OCI-LY1 (cell line): ENCODE results near the gene PPIF.

Experiments
- EZH2 ChIP-seq: fragments of 200-600 bp; sonication (generic), shearing (Covaris generic); IDR thresholded peaks from 2 replicates; pipeline ENCODE4 v1.8.0; 2017; ENCODE audit warnings: borderline replicate concordance, mixed run types, mild to moderate bottlenecking, antibody characterized with exemption, low read length, moderate library complexity, mixed read lengths
- TF ChIP-seq, protein P1 (sequence below): fragments of 200-600 bp; sonication (generic), shearing (Covaris generic); IDR thresholded peaks from 2 replicates; pipeline ENCODE4 v1.5.1; 2017; ENCODE audit warnings: mild to moderate bottlenecking, antibody characterized with exemption, low read length, moderate library complexity, mixed read lengths

DNA sequence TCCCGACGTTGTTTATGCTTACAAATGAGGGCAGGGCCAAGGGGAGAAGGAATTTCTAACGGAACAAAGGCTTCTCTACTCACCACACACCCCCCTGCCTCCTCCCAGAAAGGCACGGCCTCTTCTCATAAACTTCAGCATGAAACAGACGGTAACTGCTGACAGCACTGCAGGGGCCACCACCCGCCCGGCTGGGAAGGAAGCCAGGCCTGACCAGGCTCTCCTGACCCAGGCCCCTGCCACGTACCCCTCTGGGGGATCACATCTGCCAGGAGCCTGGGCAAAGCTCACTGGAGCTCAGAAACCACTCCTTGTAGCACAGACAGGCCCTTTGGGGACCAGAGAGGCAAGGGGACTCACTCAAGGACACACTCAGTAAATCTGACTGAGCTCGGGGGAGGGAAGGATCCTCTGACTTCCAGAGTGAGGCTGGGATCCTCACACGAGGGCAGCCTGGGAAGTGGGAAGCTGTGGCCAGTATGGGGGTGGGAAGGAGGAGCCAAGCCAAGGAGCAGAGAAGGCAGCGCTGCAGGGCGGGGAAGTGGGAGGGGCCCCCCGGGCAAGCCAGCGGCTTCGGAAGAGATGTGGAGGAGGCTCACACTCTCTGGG, 52.1 kb downstream of the PPIF start:
- TF ChIP-seq, protein P1, sequence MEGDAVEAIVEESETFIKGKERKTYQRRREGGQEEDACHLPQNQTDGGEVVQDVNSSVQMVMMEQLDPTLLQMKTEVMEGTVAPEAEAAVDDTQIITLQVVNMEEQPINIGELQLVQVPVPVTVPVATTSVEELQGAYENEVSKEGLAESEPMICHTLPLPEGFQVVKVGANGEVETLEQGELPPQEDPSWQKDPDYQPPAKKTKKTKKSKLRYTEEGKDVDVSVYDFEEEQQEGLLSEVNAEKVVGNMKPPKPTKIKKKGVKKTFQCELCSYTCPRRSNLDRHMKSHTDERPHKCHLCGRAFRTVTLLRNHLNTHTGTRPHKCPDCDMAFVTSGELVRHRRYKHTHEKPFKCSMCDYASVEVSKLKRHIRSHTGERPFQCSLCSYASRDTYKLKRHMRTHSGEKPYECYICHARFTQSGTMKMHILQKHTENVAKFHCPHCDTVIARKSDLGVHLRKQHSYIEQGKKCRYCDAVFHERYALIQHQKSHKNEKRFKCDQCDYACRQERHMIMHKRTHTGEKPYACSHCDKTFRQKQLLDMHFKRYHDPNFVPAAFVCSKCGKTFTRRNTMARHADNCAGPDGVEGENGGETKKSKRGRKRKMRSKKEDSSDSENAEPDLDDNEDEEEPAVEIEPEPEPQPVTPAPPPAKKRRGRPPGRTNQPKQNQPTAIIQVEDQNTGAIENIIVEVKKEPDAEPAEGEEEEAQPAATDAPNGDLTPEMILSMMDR: no peak
- no peak for TF ChIP-seq EZH2
